ENCODE measurements around the gene NBDY.
"Not testable (repeated sequence)": the region's sequence is repeated elsewhere in the genome, so short reads cannot be mapped to it uniquely, and the experiment has no call there.

NBDY gene

DNA sequence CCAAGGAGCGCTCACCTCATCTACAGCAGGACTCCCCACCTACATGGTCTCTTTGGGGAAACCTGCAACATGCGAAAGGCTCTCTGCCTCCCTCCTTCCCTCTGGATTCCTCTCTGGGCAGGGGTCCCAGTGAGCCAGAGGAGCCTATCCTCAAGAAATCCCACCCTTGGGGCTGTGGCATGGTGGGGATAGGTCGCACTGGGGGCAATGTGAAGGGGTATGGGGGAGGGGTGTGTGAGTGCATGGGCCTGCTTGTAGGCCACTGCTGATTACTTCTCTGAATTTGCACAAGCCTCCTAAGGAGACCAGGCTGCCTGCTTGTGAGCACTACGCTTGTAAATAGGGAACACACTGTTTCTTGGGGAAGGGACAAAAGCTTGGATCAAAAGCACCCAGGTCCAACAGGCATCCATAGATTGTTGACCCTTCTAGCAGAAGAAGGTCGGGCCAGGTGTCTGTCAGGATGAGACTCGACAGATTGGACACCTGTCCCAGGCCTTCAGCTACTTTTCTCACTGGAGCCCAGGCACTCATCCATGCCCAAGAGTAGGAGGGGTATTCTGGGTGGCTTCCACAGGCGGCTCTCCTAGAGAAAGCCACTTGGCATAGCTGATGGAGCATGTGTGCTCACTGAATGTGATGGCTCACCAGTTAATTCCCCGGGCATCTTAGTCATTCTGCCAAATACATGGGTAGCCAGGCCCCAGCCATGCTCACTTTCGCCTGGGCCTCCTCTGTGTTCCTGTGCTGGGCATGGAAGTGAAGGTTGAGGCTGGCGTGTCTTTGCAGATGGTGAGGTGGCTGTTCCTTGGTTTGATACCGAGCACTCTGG lies 75.0 kb downstream of the NBDY start:
- no peak for DNase-seq

DNA sequence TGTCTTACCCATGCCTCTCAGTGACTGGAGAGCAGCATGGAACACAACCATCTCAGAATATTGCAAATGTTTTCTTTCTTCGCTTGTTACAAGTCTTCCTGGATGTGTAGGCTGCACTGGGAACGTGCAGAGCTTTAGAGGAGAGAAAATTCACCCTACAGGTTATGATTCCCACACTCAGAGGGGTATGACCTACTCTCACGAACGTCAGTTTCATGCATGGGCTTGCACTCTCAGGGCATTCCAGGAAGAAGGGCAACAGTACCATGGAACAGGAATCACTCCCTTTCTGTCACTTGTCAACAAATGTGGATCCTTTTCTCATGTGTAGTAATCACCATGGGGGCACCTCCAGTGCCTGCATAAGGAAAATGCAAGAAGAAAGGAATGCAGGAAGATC lies 75.8 kb downstream of the NBDY start:
- no peak for DNase-seq

DNA sequence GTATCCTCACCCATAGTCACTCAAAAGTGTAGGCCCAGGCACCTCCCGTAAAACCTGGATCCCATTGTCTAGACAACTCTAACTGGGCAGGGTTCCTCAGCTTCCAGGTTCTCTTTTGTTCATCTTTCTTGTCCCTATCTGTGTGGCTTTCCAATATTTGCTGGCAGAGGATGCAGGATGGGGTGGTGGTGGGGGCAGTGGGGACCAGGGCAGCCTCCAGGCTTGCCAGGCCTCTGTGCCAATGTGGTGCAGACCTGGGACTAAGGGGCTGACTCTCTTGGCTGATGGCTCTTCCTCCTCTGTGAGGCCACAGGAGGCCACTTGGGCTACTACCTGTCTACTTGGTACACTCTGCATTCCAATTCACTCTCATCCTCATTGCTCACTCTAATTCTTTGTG lies 76.4 kb downstream of the NBDY start:
- DNase-seq, result no peak

DNA sequence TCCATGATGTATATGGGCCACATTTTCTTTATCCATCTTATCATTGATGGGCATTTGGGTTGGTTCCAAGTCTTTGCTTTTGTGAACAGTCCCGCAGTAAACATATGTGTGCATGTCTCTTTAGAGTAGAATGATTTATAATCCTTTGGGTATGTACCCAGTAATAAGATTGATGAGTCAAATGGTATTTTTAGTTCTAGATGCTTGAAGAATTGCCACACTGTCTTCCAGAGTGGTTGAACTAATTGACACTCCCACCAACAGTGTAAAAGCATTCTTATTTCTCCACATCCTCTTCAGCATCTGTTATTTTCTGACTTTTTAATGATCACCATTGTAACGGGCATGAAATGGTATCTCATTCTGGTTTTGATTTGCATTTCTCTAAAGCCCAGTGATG lies 77.1 kb downstream of the NBDY start:
- not testable (repeated sequence) for DNase-seq

DNA sequence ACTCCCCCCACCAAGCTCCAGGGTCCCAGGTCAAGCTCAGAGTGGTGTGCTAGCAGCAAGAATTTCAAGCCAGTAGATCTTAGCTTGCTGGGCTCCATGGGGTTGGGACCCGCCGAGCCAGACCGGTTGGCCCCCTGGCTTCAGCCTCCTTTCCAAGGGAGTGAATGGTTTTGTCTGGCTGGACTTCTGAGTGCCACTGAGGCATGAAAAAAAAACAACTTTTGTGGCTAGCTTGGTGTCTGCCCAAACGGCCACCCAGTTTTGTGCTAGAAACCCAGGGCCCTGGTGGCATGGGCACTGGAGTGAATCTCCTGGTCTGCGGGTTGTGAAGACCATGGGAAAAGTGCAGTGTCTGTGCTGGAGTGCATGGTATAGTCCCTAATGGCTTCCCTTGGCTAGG lies 82.6 kb downstream of the NBDY start:
- no peak for DNase-seq

GRCh38 chrX:56812515-56813105 lies 83.6 kb downstream of the NBDY start:
- no peak for DNase-seq

GRCh38 chrX:56813318-56813837 lies 84.3 kb downstream of the NBDY start:
- no peak for DNase-seq

GRCh38 chrX:56817179-56817578 lies 88.1 kb downstream of the NBDY start:
- no peak for DNase-seq

DNA sequence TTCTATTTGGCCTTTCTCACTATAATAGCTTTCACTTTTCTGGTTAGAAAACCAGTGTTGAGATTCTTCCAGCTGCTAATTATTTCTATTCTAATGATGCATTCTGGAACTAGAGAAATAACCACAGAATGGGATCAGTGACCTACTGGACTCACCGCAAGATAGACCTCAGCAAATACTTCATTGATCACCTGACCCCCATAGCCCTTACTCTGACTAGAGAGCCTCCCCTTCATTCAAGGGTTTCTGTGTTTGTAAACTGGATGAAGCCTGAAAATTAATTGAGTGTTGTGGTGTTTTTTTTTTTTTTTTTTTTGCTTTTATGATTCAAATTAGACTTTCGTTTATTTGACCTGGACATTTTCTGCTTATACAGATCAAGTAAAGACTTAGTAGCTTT lies 97.0 kb downstream of the NBDY start:
- DNase-seq, result no peak

- no peak for DNase-seq
These were observed 104.6 kb downstream of the NBDY start for GRCh38 chrX:56833626-56834025.

DNA sequence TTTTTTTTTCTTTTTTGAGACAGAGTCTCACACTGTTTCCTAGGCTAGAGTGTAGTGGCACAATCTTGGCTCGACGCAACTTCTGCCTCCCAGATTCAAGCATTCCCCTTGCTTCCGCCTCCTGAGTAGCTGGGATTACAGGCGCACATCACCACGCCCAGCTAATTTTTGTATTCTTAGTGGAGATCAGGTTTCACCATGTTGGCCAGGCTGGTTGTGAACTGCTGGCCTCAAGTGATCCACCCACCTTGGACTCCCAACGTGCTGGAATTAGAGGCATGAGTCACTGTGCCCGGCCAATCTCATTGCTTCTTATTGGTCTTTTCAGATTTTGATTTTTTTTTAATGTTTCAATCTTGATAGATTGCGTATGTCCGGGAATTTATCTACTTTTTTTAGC lies 124.4 kb downstream of the NBDY start:
- no peak for DNase-seq

- no peak for DNase-seq
These were observed 128.0 kb downstream of the NBDY start for GRCh38 chrX:56857042-56857441.

DNA sequence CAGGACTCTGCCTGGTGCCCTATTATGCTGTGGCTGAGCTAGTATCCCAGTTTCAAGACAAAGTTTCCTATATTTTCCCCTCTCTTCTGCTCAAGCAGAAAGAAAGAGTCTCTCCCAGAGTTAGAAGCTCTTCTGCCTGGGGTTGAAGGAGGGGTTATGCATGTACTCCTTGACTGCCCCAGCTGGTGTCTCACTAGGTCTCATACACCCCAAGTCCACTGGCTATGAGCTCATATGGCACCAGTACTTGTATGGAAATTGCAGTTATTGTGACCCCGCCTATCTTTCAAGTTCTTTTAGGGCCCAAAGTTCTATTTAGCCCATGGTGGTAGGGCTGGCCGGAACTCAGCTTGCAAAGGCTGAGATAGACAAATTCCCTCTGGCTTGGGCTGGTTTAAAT lies 131.8 kb downstream of the NBDY start:
- DNase-seq, result no peak

All from DMS79 treated with DMSO at 0.1 percent for 48 hours (cell line).